Activated naive CD4-positive, alpha-beta T cell treated with anti-CD3 and anti-CD28 coated beads, Interleukin-2, amount 10 ng/mL, durations not matched to agents 7 days and 5 days (primary cell): ENCODE results near the gene FUOM.

ENCODE experiments used
- CTCF ChIA-PET: fragments of 350-600 bp; sonication (Branson Sonifier 250); formaldehyde crosslinking; loops from one replicate; lab custom pipeline; 2021; ENCODE audit warnings: antibody characterized with exemption; lab: Charles Lee
- DNase-seq: peaks from one replicate; pipeline ENCODE4 v3.0.0-alpha.2; 2020
- H3K27ac Mint-ChIP-seq: one replicate; pipeline ENCODE4 v1.8.0; 2021; ENCODE audit warnings: mild to moderate bottlenecking, moderate library complexity, mixed read lengths
- H3K27me3 Mint-ChIP-seq: one replicate; pipeline ENCODE4 v1.8.0; 2021; ENCODE audit warnings: mild to moderate bottlenecking, mixed read lengths
- H3K36me3 Mint-ChIP-seq: one replicate; pipeline ENCODE4 v1.8.0; 2021; ENCODE audit warnings: mixed read lengths
- H3K4me1 Mint-ChIP-seq: one replicate; pipeline ENCODE4 v1.8.0; 2021; ENCODE audit warnings: mixed read lengths
- H3K4me3 Mint-ChIP-seq: one replicate; pipeline ENCODE4 v1.8.0; 2021; ENCODE audit warnings: mild to moderate bottlenecking, moderate library complexity, mixed read lengths
- H3K9me3 Mint-ChIP-seq: one replicate; pipeline ENCODE4 v1.8.0; 2021; ENCODE audit warnings: mixed read lengths

The FUOM gene

DNA sequence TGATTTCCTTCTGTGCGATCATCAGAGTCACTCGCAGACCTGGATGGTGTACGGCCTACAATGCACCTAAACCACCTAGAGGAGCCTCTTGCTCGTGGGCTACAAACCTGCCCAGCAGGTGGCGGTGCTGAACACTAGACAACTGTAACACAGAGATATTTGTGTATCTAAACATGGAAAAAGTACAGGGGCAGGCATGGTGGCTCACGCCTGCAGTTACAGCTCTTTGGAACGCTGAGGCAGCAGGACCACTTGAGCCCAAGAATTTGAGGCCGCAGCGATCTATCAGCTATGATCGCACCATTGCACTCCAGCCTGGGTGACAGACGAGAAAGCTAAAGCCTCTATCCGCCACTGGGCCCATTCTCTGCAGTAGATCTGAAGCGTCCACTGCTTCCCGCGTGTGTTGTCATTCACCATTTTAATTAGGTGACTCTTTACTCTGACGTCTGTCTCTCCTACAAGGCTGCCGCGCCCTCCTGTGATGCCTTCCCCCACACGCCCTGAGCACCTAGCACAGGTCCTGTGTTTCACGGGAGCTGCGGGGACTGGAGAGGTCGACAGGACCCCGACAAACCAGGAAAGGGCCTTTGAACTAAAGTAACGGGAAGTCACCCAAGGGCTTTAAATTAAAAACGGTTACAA lies 49.9 kb downstream of the FUOM start:
- peak; percentile 95 for DNase-seq
- H3K27me3 Mint-ChIP-seq: no peaks in the 10 kb centered on the region
- peaks cover 31% of the 10 kb centered on the region for H3K4me1 Mint-ChIP-seq
- H3K27ac Mint-ChIP-seq: peak overlapping the region; percentile 99
- H3K9me3 Mint-ChIP-seq: no peaks in the 10 kb centered on the region
- peak overlapping the region; percentile 96 for H3K4me3 Mint-ChIP-seq
- peaks cover 19% of the 10 kb centered on the region for H3K36me3 Mint-ChIP-seq
- CTCF ChIA-PET: interaction anchor here (0.8 to 2.0 kb wide), 13 partner anchors 11 to 164 kb away, joined by 3 to 11 read pairs (median 5); partner anchors contain the start of gene ADAM8

DNA sequence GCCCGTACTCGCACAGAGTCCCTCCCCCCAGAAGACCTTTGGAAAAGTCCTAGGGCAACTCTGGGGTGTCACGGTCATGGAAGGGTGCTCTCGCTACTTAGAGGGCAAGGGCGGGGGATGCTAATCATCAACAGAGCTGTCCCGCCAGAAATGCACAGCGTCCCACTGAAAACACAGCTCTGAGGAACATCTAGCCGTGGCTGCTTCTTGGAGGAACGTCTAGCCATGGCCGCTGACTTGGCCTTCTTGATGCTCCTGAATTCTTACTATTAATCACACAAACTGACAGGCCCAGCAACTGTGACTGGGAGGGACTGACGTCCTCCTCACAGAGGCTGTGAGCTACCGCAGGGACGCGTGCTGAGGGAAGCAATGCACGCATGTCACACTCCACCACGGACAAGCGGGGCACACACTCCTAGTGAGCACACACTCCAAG lies 50.9 kb downstream of the FUOM start:
- Mint-ChIP-seq H3K4me3 (peak overlapping the region; percentile 41), H3K27me3 (no peaks in the 10 kb centered on the region), H3K9me3 (no peaks in the 10 kb centered on the region), H3K36me3 (peaks cover 15% of the 10 kb centered on the region), H3K4me1 (peaks cover 31% of the 10 kb centered on the region), H3K27ac (peak overlapping the region; percentile 80)
- CTCF ChIA-PET: interaction anchor here (1.5 to 2.0 kb wide), 7 partner anchors 12 to 32 kb away, joined by 5 to 11 read pairs (median 7); partner anchors contain the start of gene ADAM8
- DNase-seq: no peak

DNA sequence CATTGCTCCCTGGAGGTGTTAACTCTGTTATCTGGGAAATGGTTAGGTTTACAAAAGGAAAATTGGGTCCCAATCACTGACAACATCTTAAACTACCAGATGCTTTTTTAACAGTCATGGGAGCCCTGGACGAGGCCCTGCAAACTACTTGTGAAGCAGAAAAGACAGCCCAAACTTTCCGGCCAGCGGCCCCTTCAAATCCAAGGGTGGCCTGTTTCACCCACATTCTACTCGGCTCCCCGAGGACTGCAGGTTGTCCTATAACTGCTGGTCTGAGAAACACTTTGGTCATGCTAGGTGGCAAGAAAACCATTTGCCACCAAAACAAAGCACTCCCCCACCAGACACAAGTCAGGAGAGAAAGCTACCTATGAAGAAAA lies 51.7 kb downstream of the FUOM start:
- CTCF ChIA-PET: no interaction called here
- H3K27ac Mint-ChIP-seq: no peak overlapping the region
- no peak overlapping the region for H3K4me3 Mint-ChIP-seq

More for the DNA sequence above, 51.7 kb downstream of the FUOM start:
- H3K4me1 Mint-ChIP-seq: peaks cover 31% of the 10 kb centered on the region
- peaks cover 12% of the 10 kb centered on the region for H3K36me3 Mint-ChIP-seq
- H3K9me3 Mint-ChIP-seq: no peaks in the 10 kb centered on the region
- DNase-seq: no peak
- H3K27me3 Mint-ChIP-seq: no peaks in the 10 kb centered on the region
